Measurements from ENCODE around the gene RNF166.

- TF ChIP-seq CTCF (conservative IDR thresholded peaks at IDR 0.05; ENCODE audit: low read depth, low read length): no peak
- TF ChIP-seq EZH2 (IDR thresholded peaks at IDR 0.05; ENCODE audit: borderline replicate concordance, low read depth, low read length, poor library complexity, severe bottlenecking): no peak
Observed at GRCh38 chr16:88667461-88667860, 38.7 kb downstream of the RNF166 start.
